Mesothelial cell of epicardium (in vitro differentiated cells): ENCODE data around the gene HSPH1. TPM values are rescaled to one million over a fixed set of nuclear protein-coding genes. Genes with fewer than 3 reads are reported as not detected.

Experiments used
- DNase-seq, 2 experiments: peaks; one replicate each; pipeline ENCODE4 v3.0.0; 2021; ENCODE audit warnings: low spot score in 2 of 2; ENCODE audit not compliant: unreplicated experiment in 2 of 2
- H3K27ac Mint-ChIP-seq: 2 replicates; pipeline ENCODE4 v1.8.0; 2021; ENCODE audit warnings: mixed read lengths
- H3K27me3 Mint-ChIP-seq: 2 replicates; pipeline ENCODE4 v1.8.0; 2021; ENCODE audit warnings: low read depth, mixed read lengths
- H3K36me3 Mint-ChIP-seq: 2 replicates; pipeline ENCODE4 v1.8.0; 2021; ENCODE audit warnings: mixed read lengths
- H3K4me1 Mint-ChIP-seq: 2 replicates; pipeline ENCODE4 v1.8.0; 2021; ENCODE audit warnings: mixed read lengths
- H3K4me3 Mint-ChIP-seq: 2 replicates; pipeline ENCODE4 v1.8.0; 2021; ENCODE audit warnings: mild to moderate bottlenecking, moderate library complexity, mixed read lengths
- H3K9me3 Mint-ChIP-seq: 2 replicates; pipeline ENCODE4 v1.8.0; 2021; ENCODE audit warnings: mixed read lengths
- CTCF ChIP-seq: fragments of 200-600 bp; sonication (generic); IDR thresholded peaks from one replicate; pipeline ENCODE4 v1.5.0; 2021; ENCODE audit warnings: antibody characterized with exemption; ENCODE audit not compliant: unreplicated experiment
- total RNA-seq: library from RNA; stranded (reverse); gene quantifications from 3 replicates; pipeline ENCODE4 v1.2.1, GENCODE V29; 2021

Gene HSPH1
- total RNA-seq, 1 donor from 2014 or later = 75.1 TPM

GRCh38 chr13:31138515-31138914, 23.2 kb downstream of the HSPH1 start:
- no peak overlapping the region for H3K4me3 Mint-ChIP-seq
- H3K27me3 Mint-ChIP-seq = no peaks in the 10 kb centered on the region
- no peak for TF ChIP-seq CTCF
- H3K27ac Mint-ChIP-seq = no peak overlapping the region
- H3K9me3 Mint-ChIP-seq = no peaks in the 10 kb centered on the region
- no peaks in the 10 kb centered on the region for H3K4me1 Mint-ChIP-seq
- H3K36me3 Mint-ChIP-seq = peaks cover 55% of the 10 kb centered on the region
- DNase-seq = no peak

- Mint-ChIP-seq H3K4me3 (no peak overlapping the region), H3K36me3 (peaks cover 48% of the 10 kb centered on the region), H3K27ac (no peak overlapping the region), H3K4me1 (peaks cover 2% of the 10 kb centered on the region), H3K27me3 (no peaks in the 10 kb centered on the region), H3K9me3 (no peaks in the 10 kb centered on the region)
- no peak for TF ChIP-seq CTCF
- no peak for DNase-seq
These were observed 25.0 kb downstream of the HSPH1 start for GRCh38 chr13:31136724-31137123.

- Mint-ChIP-seq H3K9me3 (no peaks in the 10 kb centered on the region), H3K27me3 (peaks cover 6% of the 10 kb centered on the region), H3K36me3 (peaks cover 37% of the 10 kb centered on the region), H3K4me3 (no peak overlapping the region), H3K4me1 (peaks cover 2% of the 10 kb centered on the region), H3K27ac (peak overlapping the region; percentile 17)
- TF ChIP-seq CTCF = no peak
- DNase-seq = no peak
These were observed 27.5 kb downstream of the HSPH1 start for GRCh38 chr13:31134039-31134711.

- H3K27ac Mint-ChIP-seq = no peak overlapping the region
- DNase-seq = no peak
- peaks cover 2% of the 10 kb centered on the region for H3K4me1 Mint-ChIP-seq
- TF ChIP-seq CTCF = no peak
- H3K36me3 Mint-ChIP-seq = peaks cover 33% of the 10 kb centered on the region
- H3K27me3 Mint-ChIP-seq = peaks cover 9% of the 10 kb centered on the region
- H3K9me3 Mint-ChIP-seq = peaks cover 4% of the 10 kb centered on the region
- H3K4me3 Mint-ChIP-seq = no peak overlapping the region
These were observed 28.1 kb downstream of the HSPH1 start for GRCh38 chr13:31133621-31134020.

- no peak overlapping the region for H3K4me3 Mint-ChIP-seq
- H3K36me3 Mint-ChIP-seq = peaks cover 15% of the 10 kb centered on the region
- no peak for DNase-seq
- no peak for TF ChIP-seq CTCF
- H3K27me3 Mint-ChIP-seq = peaks cover 10% of the 10 kb centered on the region
- no peak overlapping the region for H3K27ac Mint-ChIP-seq
- peaks cover 9% of the 10 kb centered on the region for H3K9me3 Mint-ChIP-seq
- peaks cover 2% of the 10 kb centered on the region for H3K4me1 Mint-ChIP-seq
These were observed 30.2 kb downstream of the HSPH1 start for GRCh38 chr13:31131470-31131961.
